Neuronal stem cell (in vitro differentiated cells): Measurements from ENCODE around the gene IL17C.

Experiments used
- DNase-seq: peaks from one replicate; pipeline ENCODE4 v3.0.0-alpha.2; 2013; ENCODE audit warnings: low spot score
- H2AFZ ChIP-seq: one replicate; pipeline ENCODE4 v1.6.1; 2013; ENCODE audit warnings: mild to moderate bottlenecking, low read length, inconsistent platforms
- H2AK5ac ChIP-seq: 2 replicates; pipeline ENCODE4 v1.6.1; 2013; ENCODE audit warnings: low read depth, mild to moderate bottlenecking, inconsistent platforms, low read length, moderate library complexity, mixed read lengths
- H2BK120ac ChIP-seq: 2 replicates; pipeline ENCODE4 v1.6.1; 2013; ENCODE audit warnings: low read depth, mild to moderate bottlenecking, inconsistent platforms, low read length, moderate library complexity, mixed read lengths
- H2BK12ac ChIP-seq: one replicate; pipeline ENCODE4 v1.6.1; 2013; ENCODE audit warnings: low read length, inconsistent platforms
- H2BK15ac ChIP-seq: 2 replicates; pipeline ENCODE4 v1.6.1; 2013; ENCODE audit warnings: mild to moderate bottlenecking, low read length, inconsistent platforms, mixed read lengths
- H2BK5ac ChIP-seq: one replicate; pipeline ENCODE4 v1.6.1; 2013; ENCODE audit warnings: inconsistent platforms, mild to moderate bottlenecking, low read length, moderate library complexity
- H3K14ac ChIP-seq: one replicate; pipeline ENCODE4 v1.6.1; 2013; ENCODE audit warnings: low read length, inconsistent platforms
- H3K18ac ChIP-seq: 2 replicates; pipeline ENCODE4 v1.6.1; 2013; ENCODE audit warnings: low read length, inconsistent platforms
- H3K23ac ChIP-seq: 2 replicates; pipeline ENCODE4 v1.6.1; 2013; ENCODE audit warnings: low read depth, mild to moderate bottlenecking, mixed read lengths, low read length, inconsistent platforms; ENCODE audit not compliant: poor library complexity
- H3K27ac ChIP-seq: replicated peaks from 3 replicates; pipeline ENCODE4 v1.5.1; 2013; ENCODE audit warnings: low read length, inconsistent platforms
- H3K27me3 ChIP-seq, 3 experiments: 2 replicates each; pipeline ENCODE4 v1.6.1; 2013; ENCODE audit warnings: low read length in 3 of 3, mild to moderate bottlenecking in 2 of 3, inconsistent platforms in 1 of 3, low read depth in 1 of 3, mixed read lengths in 1 of 3, moderate library complexity in 1 of 3; ENCODE audit not compliant: control insufficient read depth in 3 of 3, insufficient read depth in 3 of 3
- H3K36me3 ChIP-seq, 2 donors: replicated peaks in 1 of 2; 2 replicates each; pipeline ENCODE4 v1.6.1; 2013; ENCODE audit warnings: low read length in 2 of 2; ENCODE audit not compliant: control insufficient read depth in 2 of 2, insufficient read depth in 2 of 2
- H3K4ac ChIP-seq: 2 replicates; pipeline ENCODE4 v1.6.1; 2013; ENCODE audit warnings: inconsistent platforms, mild to moderate bottlenecking, low read length, moderate library complexity
- H3K4me1 ChIP-seq, 2 donors: 1 replicate in 1 of 2; 2 replicates in 1 of 2; pipeline ENCODE4 v1.6.1; 2013; ENCODE audit warnings: low read length in 2 of 2, low read depth in 1 of 2; ENCODE audit not compliant: control insufficient read depth in 2 of 2, insufficient read depth in 1 of 2
- H3K4me2 ChIP-seq: one replicate; pipeline ENCODE4 v1.6.1; 2013; ENCODE audit warnings: mild to moderate bottlenecking, low read length, inconsistent platforms; ENCODE audit not compliant: insufficient read depth, poor library complexity, severe bottlenecking
- H3K4me3 ChIP-seq, 2 donors: 2 replicates each; pipeline ENCODE4 v1.5.1; 2013; ENCODE audit warnings: low read length in 2 of 2, mild to moderate bottlenecking in 2 of 2, inconsistent platforms in 1 of 2, moderate library complexity in 1 of 2
- H3K79me1 ChIP-seq: one replicate; pipeline ENCODE4 v1.6.1; 2013; ENCODE audit warnings: low read depth, mild to moderate bottlenecking, inconsistent platforms, low read length, moderate library complexity
- H3K9ac ChIP-seq: one replicate; pipeline ENCODE4 v1.6.1; 2013; ENCODE audit warnings: mild to moderate bottlenecking, low read depth, low read length, inconsistent platforms; ENCODE audit not compliant: poor library complexity
- H3K9me3 ChIP-seq, 2 donors: replicated peaks in 1 of 2; 2 replicates each; pipeline versions ENCODE3 to v1.6.1; 2013; ENCODE audit warnings: low read length in 2 of 2, mild to moderate bottlenecking in 2 of 2, inconsistent platforms in 1 of 2, low read depth in 1 of 2, mixed read lengths in 1 of 2, moderate library complexity in 1 of 2; ENCODE audit not compliant: control insufficient read depth in 2 of 2, insufficient read depth in 1 of 2
- H4K8ac ChIP-seq: one replicate; pipeline ENCODE4 v1.6.1; 2013; ENCODE audit warnings: low read depth, mild to moderate bottlenecking, inconsistent platforms, low read length, moderate library complexity
- H4K91ac ChIP-seq: one replicate; pipeline ENCODE4 v1.6.1; 2013; ENCODE audit warnings: low read length, low read depth, mild to moderate bottlenecking, inconsistent platforms; ENCODE audit not compliant: poor library complexity
- whole genome bisulfite sequencing, 2 donors: extraction: QIAGEN DNeasy Blood & Tissue Kit; methylation state at CpG; one replicate each; pipeline ENCODE4 v1.1.7; 2013; ENCODE audit warnings: missing lambda C conversion rate in 2 of 2, mixed read lengths in 1 of 2; ENCODE audit not compliant: insufficient read length in 2 of 2, insufficient replicate concordance in 1 of 2; ENCODE audit errors: extremely low coverage in 2 of 2; 5-methylcytosine and 5-hydroxymethylcytosine counted together

IL17C gene

GRCh38 chr16:88659160-88659559 is 20.8 kb downstream of the IL17C start:
- Histone ChIP-seq H3K9ac (peak overlapping the region; percentile 44), H3K4me2 (no peak overlapping the region), H3K4ac (no peak overlapping the region), H3K14ac (no peak overlapping the region), H2BK15ac (no peak overlapping the region), H2BK120ac (peak overlapping the region; percentile 87), H3K27me3 (no peaks in the 10 kb centered on the region), H4K8ac (no peak overlapping the region), H4K91ac (no peak overlapping the region), H3K23ac (peak overlapping the region; percentile 43), H3K4me1 (peaks cover 5 to 6% of the 10 kb centered on the region in 2 donors), H2AK5ac (peak overlapping the region; percentile 56), H2BK5ac (peak overlapping the region; percentile 53), H3K27ac (no peak overlapping the region), H3K18ac (peak overlapping the region; percentile 57), H2BK12ac (no peak overlapping the region), H3K9me3 (no peaks in the 10 kb centered on the region), H3K79me1 (peaks cover 32% of the 10 kb centered on the region), H3K36me3 (peaks cover 36 to 68% of the 10 kb centered on the region in 2 donors), H2AFZ (no peak overlapping the region), H3K4me3 (no peak overlapping the region)
- no CpG with 5 or more reads among the region's 25 CpGs for WGBS, 2 donors
- DNase-seq, result no peak

GRCh38 chr16:88661468-88661867 is 23.1 kb downstream of the IL17C start:
- WGBS, 2 donors, result no CpG with 5 or more reads among the region's 10 CpGs

GRCh38 chr16:88662222-88662842 is 24.0 kb downstream of the IL17C start:
- no peak overlapping the region for H3K4ac ChIP-seq
- peak overlapping the region; percentile 95 for H3K9ac ChIP-seq
- peak overlapping the region; percentile 74 for H2AK5ac ChIP-seq
- peaks cover 6% of the 10 kb centered on the region in 2 donors for H3K4me1 ChIP-seq
- H3K27ac ChIP-seq, result peak overlapping the region; percentile 64
- no peak overlapping the region for H2BK12ac ChIP-seq
- WGBS, 2 donors, result no CpG with 5 or more reads among the region's 49 CpGs
- H2BK15ac ChIP-seq, result peak overlapping the region; percentile 92
- peak overlapping the region; percentile 75 to 92 for H3K4me3 ChIP-seq
- H3K23ac ChIP-seq, result peak overlapping the region; percentile 99
- H3K14ac ChIP-seq, result peak overlapping the region; percentile 94
- no peaks in the 10 kb centered on the region for H3K9me3 ChIP-seq
- peak overlapping the region; percentile 83 for H2AFZ ChIP-seq
- H3K79me1 ChIP-seq, result peaks cover 28% of the 10 kb centered on the region
- H4K8ac ChIP-seq, result no peak overlapping the region
- peak overlapping the region; percentile 66 for H2BK5ac ChIP-seq
- H2BK120ac ChIP-seq, result no peak overlapping the region
- no peak overlapping the region for H4K91ac ChIP-seq
- no peak for DNase-seq
- H3K18ac ChIP-seq, result peak overlapping the region; percentile 93
- no peaks in the 10 kb centered on the region for H3K27me3 ChIP-seq
- H3K36me3 ChIP-seq, result peaks cover 13 to 54% of the 10 kb centered on the region in 2 donors
- peak overlapping the region; percentile 87 for H3K4me2 ChIP-seq

More at GRCh38 chr16:88661468-88661867, 23.1 kb downstream of the IL17C start:
- Histone ChIP-seq H3K4me1 (peaks cover 5 to 6% of the 10 kb centered on the region in 2 donors), H3K36me3 (peaks cover 19 to 57% of the 10 kb centered on the region in 2 donors), H2BK15ac (no peak overlapping the region), H3K9ac (no peak overlapping the region), H3K4ac (no peak overlapping the region), H3K79me1 (peaks cover 29% of the 10 kb centered on the region), H4K91ac (no peak overlapping the region), H3K4me3 (peak overlapping the region; percentile 66 to 75), H2BK12ac (no peak overlapping the region), H2AFZ (no peak overlapping the region), H3K27ac (no peak overlapping the region), H3K9me3 (no peaks in the 10 kb centered on the region), H3K27me3 (no peaks in the 10 kb centered on the region), H2AK5ac (no peak overlapping the region), H3K18ac (no peak overlapping the region), H3K4me2 (no peak overlapping the region), H3K23ac (no peak overlapping the region), H2BK5ac (no peak overlapping the region), H4K8ac (no peak overlapping the region), H3K14ac (no peak overlapping the region), H2BK120ac (no peak overlapping the region)
- no peak for DNase-seq

GRCh38 chr16:88662843-88663606 is 24.7 kb downstream of the IL17C start, which contains the start of gene MVD:
Gene MVD (minus strand): TSS chr16:88663091. CDS start chr16:88663080, 11 bp downstream.
- peak; percentile 98 for DNase-seq
- H2BK12ac ChIP-seq, result peak within 1 kb of the TSS; percentile 1
- H2BK5ac ChIP-seq, result peak within 1 kb of the TSS; percentile 87
- peaks cover 11 to 48% of the 10 kb centered on the region in 2 donors for H3K36me3 ChIP-seq
- H3K79me1 ChIP-seq, result peaks cover 23% of the 10 kb centered on the region
- no peak within 1 kb of the TSS for H3K4ac ChIP-seq
- H2AK5ac ChIP-seq, result peak within 1 kb of the TSS; percentile 90
- WGBS, 2 donors, result no CpG with 5 or more reads among the region's 88 CpGs
- no peak within 1 kb of the TSS for H4K8ac ChIP-seq
- H2BK15ac ChIP-seq, result peak within 1 kb of the TSS; percentile 92
- peak within 1 kb of the TSS; percentile 99 for H3K14ac ChIP-seq
- no peak within 1 kb of the TSS for H2BK120ac ChIP-seq
- peak within 1 kb of the TSS; percentile 89 for H3K4me2 ChIP-seq
- peaks cover 6 to 8% of the 10 kb centered on the region in 2 donors for H3K4me1 ChIP-seq
- peak within 1 kb of the TSS; percentile 95 for H3K9ac ChIP-seq
- H3K18ac ChIP-seq, result peak within 1 kb of the TSS; percentile 93
- H3K9me3 ChIP-seq, result no peaks in the 10 kb centered on the region
- peak within 1 kb of the TSS; percentile 89 for H2AFZ ChIP-seq
- H3K27ac ChIP-seq, result peak within 1 kb of the TSS; percentile 64
- peak within 1 kb of the TSS; percentile 99 for H3K23ac ChIP-seq
- peak within 1 kb of the TSS; percentile 75 to 95 for H3K4me3 ChIP-seq
- no peaks in the 10 kb centered on the region for H3K27me3 ChIP-seq
- no peak within 1 kb of the TSS for H4K91ac ChIP-seq
